GM12878 (cell line): Measurements from ENCODE around the gene MSX1.

Source experiments
- CHD1 ChIP-seq: IDR thresholded peaks from 2 replicates; pipeline ENCODE4 v1.6.1; 2012; ENCODE audit warnings: low read depth, low read length, improper control_type of control experiment
- CTCF ChIP-seq, 3 experiments: IDR thresholded peaks in 2 of 3; conservative IDR thresholded peaks in 1 of 3; 2 replicates each; pipeline ENCODE4 v1.5.1; 2011; ENCODE audit warnings: low read depth in 3 of 3, low read length in 3 of 3, mild to moderate bottlenecking in 3 of 3, control low read depth in 2 of 3, moderate library complexity in 2 of 3, inconsistent platforms in 1 of 3, mixed read lengths in 1 of 3; ENCODE audit not compliant: control insufficient read depth in 2 of 3, insufficient read depth in 1 of 3; ENCODE audit errors: extremely low read depth in 1 of 3
- FOS ChIP-seq: IDR thresholded peaks from 3 replicates; pipeline ENCODE4 v1.6.1; 2011; ENCODE audit warnings: borderline replicate concordance; ENCODE audit not compliant: insufficient read length; ENCODE audit errors: extremely low read depth
- POLR2A ChIP-seq: IDR thresholded peaks from 2 replicates; pipeline ENCODE4 v1.6.1; 2011; ENCODE audit warnings: low read depth, mild to moderate bottlenecking, low read length
- USF2 ChIP-seq: IDR thresholded peaks from 2 replicates; pipeline ENCODE4 v1.6.1; 2011; ENCODE audit warnings: low read depth, low read length, improper control_type of control experiment, borderline replicate concordance

GRCh38 chr4:4853371-4853823 is 6.1 kb upstream of the MSX1 start:
- no peak for TF ChIP-seq CTCF (IDR thresholded peaks at IDR 0.05 in 2 of 3, conservative IDR thresholded peaks at IDR 0.05 in 1 of 3; ENCODE audit: control insufficient read depth in 2 of 3, extremely low read depth in 1 of 3, insufficient read depth in 1 of 3, low read depth in 3 of 3, low read length in 3 of 3)
- no peak for TF ChIP-seq FOS
- TF ChIP-seq CHD1, result no peak
- no peak for TF ChIP-seq POLR2A
- TF ChIP-seq USF2, result no peak
